OCI-LY7 (cell line): ENCODE data around the gene HEXB.

Experiments used
- CTCF ChIP-seq: fragments of 200-600 bp; sonication (generic); conservative IDR thresholded peaks from 2 replicates; pipeline ENCODE4 v1.5.1; 2014; ENCODE audit warnings: mild to moderate bottlenecking, antibody characterized with exemption, low read length, moderate library complexity, mixed read lengths
- EZH2phosphoT487 ChIP-seq: fragments of 200-600 bp; sonication (generic); IDR thresholded peaks from 2 replicates; pipeline ENCODE4 v1.6.1; 2018; ENCODE audit warnings: low read depth, borderline replicate concordance, mild to moderate bottlenecking, mixed run types, antibody characterized with exemption, low read length, moderate library complexity, mixed read lengths

- TF ChIP-seq EZH2phosphoT487, result no peak
- TF ChIP-seq CTCF, result no peak
These were observed 20.5 kb upstream of the HEXB start for GRCh38 chr5:74664551-74664950.
